H1 (cell line): ENCODE data around the gene EEPD1.

Experiments
- EZH2 ChIP-seq: fragments of 200-600 bp; sonication (generic); IDR thresholded peaks from 2 replicates; pipeline ENCODE4 v1.7.1; 2012; ENCODE audit warnings: low read depth, mild to moderate bottlenecking, moderate library complexity, low read length, inconsistent platforms; ENCODE audit not compliant: severe bottlenecking
- GABPA ChIP-seq: IDR thresholded peaks from 2 replicates; pipeline ENCODE4 v1.6.1; 2011; ENCODE audit warnings: mild to moderate bottlenecking, low read length, moderate library complexity, borderline replicate concordance; ENCODE audit not compliant: insufficient read depth
- KDM1A ChIP-seq: fragments of 200-600, 300-600 bp; sonication (generic); IDR thresholded peaks from 2 replicates; pipeline ENCODE4 v1.7.1; 2016; ENCODE audit warnings: mild to moderate bottlenecking, low read length, borderline replicate concordance
- NANOG ChIP-seq: IDR thresholded peaks from 2 replicates; pipeline ENCODE4 v1.6.1; 2011; ENCODE audit warnings: low read length, low read depth, mild to moderate bottlenecking, inconsistent platforms; ENCODE audit not compliant: insufficient read depth, poor library complexity, severe bottlenecking
- POLR2AphosphoS5 ChIP-seq: IDR thresholded peaks from 2 replicates; pipeline ENCODE4 v1.6.1; 2011; ENCODE audit warnings: low read depth, low read length
- SP1 ChIP-seq: IDR thresholded peaks from 2 replicates; pipeline ENCODE4 v1.6.1; 2011; ENCODE audit warnings: low read depth, low read length
- SP2 ChIP-seq: IDR thresholded peaks from 2 replicates; pipeline ENCODE4 v1.6.1; 2012; ENCODE audit warnings: mild to moderate bottlenecking, low read length, inconsistent platforms
- TAF1 ChIP-seq: IDR thresholded peaks from 2 replicates; pipeline ENCODE4 v1.6.1; 2011; ENCODE audit warnings: mild to moderate bottlenecking, low read depth, low read length
- TBP ChIP-seq: IDR thresholded peaks from 2 replicates; pipeline ENCODE4 v1.6.1; 2011; ENCODE audit warnings: low read depth, low read length, improper control_type of control experiment
- YY1 ChIP-seq: IDR thresholded peaks from 2 replicates; pipeline ENCODE4 v1.6.1; 2011; ENCODE audit warnings: low read depth, mild to moderate bottlenecking, low read length
- TF ChIP-seq, protein P1 (sequence below), 3 experiments: IDR thresholded peaks; 1 replicate in 2 of 3; 2 replicates in 1 of 3; pipeline versions ENCODE4 v1.5.1 to v1.6.1; 2011; ENCODE audit warnings: low read length in 3 of 3, mild to moderate bottlenecking in 3 of 3, inconsistent platforms in 2 of 3, low read depth in 1 of 3, moderate library complexity in 1 of 3; ENCODE audit not compliant: insufficient read depth in 1 of 3; ENCODE audit errors: control extremely low read depth in 1 of 3

DNA sequence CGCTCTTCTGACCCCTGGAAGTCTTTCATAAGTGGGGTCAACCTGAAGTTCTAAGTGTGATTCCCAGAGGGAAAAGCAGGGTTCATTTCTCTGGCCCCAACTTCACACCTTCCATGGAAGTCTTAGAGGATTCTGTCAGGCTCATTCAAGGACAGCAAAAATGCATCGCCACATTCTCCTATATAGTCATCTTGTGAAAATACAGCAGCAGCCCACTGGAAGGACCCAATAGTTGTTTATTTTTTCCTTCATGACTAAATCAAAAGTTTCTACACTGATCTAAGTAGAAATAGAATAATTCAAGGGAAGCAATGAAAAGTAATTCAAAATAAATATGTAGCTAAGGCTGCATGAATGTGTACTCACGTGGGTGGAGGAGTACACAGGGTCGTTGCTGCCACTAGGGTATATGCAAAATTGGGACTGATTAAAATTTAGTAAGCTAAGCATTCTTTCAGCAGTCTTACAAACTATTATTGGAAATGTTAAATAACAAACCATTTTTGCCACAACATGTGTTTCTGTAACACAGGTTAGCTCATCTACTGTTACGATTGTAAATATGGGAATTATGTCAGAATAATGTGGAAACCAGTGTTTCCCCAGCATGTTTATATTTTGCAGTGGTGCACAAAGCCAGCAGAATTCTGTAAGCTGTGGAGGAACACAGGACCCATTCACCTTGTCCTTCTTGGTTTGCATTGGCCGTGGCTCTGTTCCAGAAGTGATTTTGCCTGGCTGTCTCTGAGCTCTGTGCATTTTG is 33.5 kb downstream of the EEPD1 start:
- TF ChIP-seq EZH2 = no peak
- TF ChIP-seq, protein P1, sequence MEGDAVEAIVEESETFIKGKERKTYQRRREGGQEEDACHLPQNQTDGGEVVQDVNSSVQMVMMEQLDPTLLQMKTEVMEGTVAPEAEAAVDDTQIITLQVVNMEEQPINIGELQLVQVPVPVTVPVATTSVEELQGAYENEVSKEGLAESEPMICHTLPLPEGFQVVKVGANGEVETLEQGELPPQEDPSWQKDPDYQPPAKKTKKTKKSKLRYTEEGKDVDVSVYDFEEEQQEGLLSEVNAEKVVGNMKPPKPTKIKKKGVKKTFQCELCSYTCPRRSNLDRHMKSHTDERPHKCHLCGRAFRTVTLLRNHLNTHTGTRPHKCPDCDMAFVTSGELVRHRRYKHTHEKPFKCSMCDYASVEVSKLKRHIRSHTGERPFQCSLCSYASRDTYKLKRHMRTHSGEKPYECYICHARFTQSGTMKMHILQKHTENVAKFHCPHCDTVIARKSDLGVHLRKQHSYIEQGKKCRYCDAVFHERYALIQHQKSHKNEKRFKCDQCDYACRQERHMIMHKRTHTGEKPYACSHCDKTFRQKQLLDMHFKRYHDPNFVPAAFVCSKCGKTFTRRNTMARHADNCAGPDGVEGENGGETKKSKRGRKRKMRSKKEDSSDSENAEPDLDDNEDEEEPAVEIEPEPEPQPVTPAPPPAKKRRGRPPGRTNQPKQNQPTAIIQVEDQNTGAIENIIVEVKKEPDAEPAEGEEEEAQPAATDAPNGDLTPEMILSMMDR (IDR thresholded peaks at IDR 0.05; ENCODE audit: control extremely low read depth in 1 of 3, insufficient read depth in 1 of 3, low read depth in 1 of 3, low read length in 3 of 3) = no peak
- no peak for TF ChIP-seq GABPA
- TF ChIP-seq KDM1A = no peak
- TF ChIP-seq TAF1 = no peak
- TF ChIP-seq POLR2AphosphoS5 = no peak
- TF ChIP-seq SP1 = no peak
- no peak for TF ChIP-seq SP2
- no peak for TF ChIP-seq TBP
- no peak for TF ChIP-seq NANOG
- TF ChIP-seq YY1 = no peak
